GF-D8 (cell line): ENCODE data around the gene PLET1.

Experiments
- DNase-seq: peaks from one replicate; lab custom pipeline; 2025; lab: John Stamatoyannopoulos, UW

PLET1 gene

GRCh38 chr11:112241486-112241885, 19.2 kb downstream of the PLET1 start:
- no peak for DNase-seq

- DNase-seq, result no peak
Observed at GRCh38 chr11:112238041-112238440, 22.6 kb downstream of the PLET1 start.

- DNase-seq, result no peak
Observed at GRCh38 chr11:112237451-112237850, 23.2 kb downstream of the PLET1 start.

GRCh38 chr11:112235750-112236390, 24.8 kb downstream of the PLET1 start:
- no peak for DNase-seq

GRCh38 chr11:112231952-112232351, 28.7 kb downstream of the PLET1 start:
- no peak for DNase-seq

GRCh38 chr11:112229746-112230433, 30.8 kb downstream of the PLET1 start:
- no peak for DNase-seq

GRCh38 chr11:112229159-112229558, 31.5 kb downstream of the PLET1 start:
- DNase-seq, result no peak

GRCh38 chr11:112228706-112229105, 32.0 kb downstream of the PLET1 start:
- no peak for DNase-seq

- DNase-seq, result no peak
Observed at GRCh38 chr11:112227471-112227870, 33.2 kb downstream of the PLET1 start.

- DNase-seq, result no peak
Observed at GRCh38 chr11:112226831-112227401, 33.7 kb downstream of the PLET1 start.

- peak; percentile 94 for DNase-seq
Observed at GRCh38 chr11:112226062-112226830, 34.4 kb downstream of the PLET1 start, which contains the start of gene PTS. PTS (plus strand) TSS chr11:112226428; CDS start chr11:112226444, 16 bp downstream.

- no peak for DNase-seq
Observed at GRCh38 chr11:112225753-112226061, 35.0 kb downstream of the PLET1 start.

GRCh38 chr11:112223754-112224532, 36.7 kb downstream of the PLET1 start:
- no peak for DNase-seq

- no peak for DNase-seq
Observed at GRCh38 chr11:112223121-112223520, 37.5 kb downstream of the PLET1 start.

GRCh38 chr11:112222303-112222702, 38.4 kb downstream of the PLET1 start:
- peak; percentile 46 for DNase-seq

GRCh38 chr11:112221274-112221835, 39.3 kb downstream of the PLET1 start:
- no peak for DNase-seq

GRCh38 chr11:112219476-112220232, 41.0 kb downstream of the PLET1 start:
- peak; percentile 89 for DNase-seq

- no peak for DNase-seq
Observed at GRCh38 chr11:112216561-112217105, 44.0 kb downstream of the PLET1 start.

- DNase-seq, result no peak
Observed at GRCh38 chr11:112215621-112216020, 45.0 kb downstream of the PLET1 start.

- no peak for DNase-seq
Observed at GRCh38 chr11:112213753-112214152, 46.9 kb downstream of the PLET1 start.

- peak; percentile 40 for DNase-seq
Observed at GRCh38 chr11:112212710-112213109, 48.0 kb downstream of the PLET1 start.
